ENCODE measurements around the gene PNRC2. TPM values are rescaled to one million over a fixed set of nuclear protein-coding genes. Genes with fewer than 3 reads are reported as not detected.
A peak's percentile ranks its signal among the peaks of the same experiment; 100 is the strongest.

The PNRC2 gene, protein sequence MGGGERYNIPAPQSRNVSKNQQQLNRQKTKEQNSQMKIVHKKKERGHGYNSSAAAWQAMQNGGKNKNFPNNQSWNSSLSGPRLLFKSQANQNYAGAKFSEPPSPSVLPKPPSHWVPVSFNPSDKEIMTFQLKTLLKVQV
- total RNA-seq (10 to 100 TPM; 56.7 to 63.1 (median 60.0) TPM), polyA plus RNA-seq (100 to 1,000 TPM in 1 of 3 donors, 10 to 100 TPM in 2; 39.5 to 179 (median 74.0) TPM)
- long read RNA-seq, donor 1, transcript PNRC2-201 (3 exons, 2,416 nt) = major isoform, 41 of 50 reads
- long read RNA-seq, donor 1, partial matches to known transcripts = 0 of 50 reads
- long read RNA-seq, donor 1, other reads (novel, unspliced or antisense) = 6 of 50 reads
- long read RNA-seq, donor 2, transcript PNRC2-201 (3 exons, 2,416 nt) = major isoform, 118 of 135 reads
- long read RNA-seq, donor 2, transcript PNRC2-202 (3 exons, 814 nt) = minor isoform, 10 of 135 reads
- long read RNA-seq, donor 2, partial matches to known transcripts = 0 of 135 reads
- long read RNA-seq, donor 2, other reads (novel, unspliced or antisense) = 7 of 135 reads

GRCh38 chr1:23959461-23960290, at the start of gene PNRC2:
PNRC2 (plus strand) TSS chr1:23959828; CDS start chr1:23961458, 1,630 bp downstream.
- H3K4me1 ChIP-seq = peaks cover 33% of the 10 kb centered on the region
- peak within 1 kb of the TSS; percentile 100 for H3K27ac ChIP-seq
- WGBS, 3 donors = 0 to 1% (median 0%) methylated on average over 58 to 84 of the region's 84 CpGs
- no peaks in the 10 kb centered on the region for H3K9me3 ChIP-seq
- DNase-seq (peak; percentile 97 to 98), ATAC-seq (peak; percentile 93 to 95 (median 94))
- peak within 1 kb of the TSS; percentile 88 for H3K4me3 ChIP-seq
- H3K27me3 ChIP-seq (ENCODE audit: insufficient read depth in 3 of 3, low read length in 2 of 3) = no peaks in the 10 kb centered on the region
- H3K36me3 ChIP-seq (ENCODE audit: insufficient read depth in 1 of 2, low read depth in 1 of 2) = peaks cover 0 to 31% of the 10 kb centered on the region in 2 donors
- intact Hi-C loops (cut with DNase I) = loop anchor here (1.0 to 10.0 kb wide), 3 partner anchors 20 to 155 kb away; partner anchors contain the start of gene MYOM3 (in 2 of the 2)
- TF ChIP-seq CTCF (IDR thresholded peaks at IDR 0.05) = no peak

- Histone ChIP-seq H3K27me3 (ENCODE audit: insufficient read depth in 3 of 3, low read length in 2 of 3) (peaks cover 0 to 6% (median 4%) of the 10 kb centered on the region in 3 donors), H3K4me1 (no peaks in the 10 kb centered on the region), H3K36me3 (ENCODE audit: insufficient read depth in 1 of 2, low read depth in 1 of 2) (no peaks in the 10 kb centered on the region), H3K9me3 (no peaks in the 10 kb centered on the region), H3K27ac (no peak overlapping the region), H3K4me3 (no peak overlapping the region)
- 90 to 96% (median 90%) methylated on average over 8 of the region's 8 CpGs for WGBS, 3 donors
- no peak for TF ChIP-seq CTCF (IDR thresholded peaks at IDR 0.05)
- intact Hi-C loops (cut with DNase I) = no loop called here
- DNase-seq (no peak), ATAC-seq (no peak)
Measured at GRCh38 chr1:23910144-23910543, 49.5 kb upstream of the PNRC2 start.

DNA sequence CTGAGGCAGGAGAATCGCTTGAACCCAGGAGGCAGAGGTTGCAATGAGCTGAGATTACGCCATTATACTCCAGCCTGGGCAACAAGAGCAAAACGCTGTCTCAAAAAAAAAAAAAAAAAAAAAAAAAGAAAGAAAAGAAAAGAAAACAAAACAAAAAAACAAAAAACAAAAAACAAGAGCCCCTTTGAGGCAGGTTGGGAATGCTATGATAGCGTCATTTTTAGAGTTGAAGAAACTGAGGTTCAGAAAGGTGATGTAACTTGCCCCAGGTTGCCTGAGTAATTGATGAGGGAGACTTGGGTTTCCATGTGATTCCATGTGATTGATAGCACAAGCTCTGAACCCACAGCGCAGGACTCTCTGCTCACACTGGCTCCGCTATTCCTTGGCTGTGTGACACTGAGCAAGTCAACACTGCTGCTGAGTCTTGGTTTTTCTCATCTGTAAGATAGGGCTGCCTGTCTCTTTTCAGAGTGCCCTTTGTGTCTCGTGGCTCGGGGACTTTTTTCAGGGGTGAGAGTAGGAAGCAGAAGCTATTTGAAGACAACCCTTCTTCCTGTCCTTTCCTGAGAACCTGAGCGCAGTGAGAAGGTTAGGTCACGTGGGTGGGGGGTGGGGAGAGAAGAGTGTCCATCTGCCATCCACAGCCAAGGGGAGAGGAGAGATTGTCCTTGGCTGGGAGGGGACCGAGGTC, 48.9 kb upstream of the PNRC2 start:
- Histone ChIP-seq H3K4me3 (no peak overlapping the region), H3K4me1 (no peaks in the 10 kb centered on the region), H3K27ac (no peak overlapping the region), H3K36me3 (ENCODE audit: insufficient read depth in 1 of 2, low read depth in 1 of 2) (no peaks in the 10 kb centered on the region), H3K9me3 (no peaks in the 10 kb centered on the region), H3K27me3 (ENCODE audit: insufficient read depth in 3 of 3, low read length in 2 of 3) (peaks cover 0 to 4% (median 4%) of the 10 kb centered on the region in 3 donors)
- no peak for TF ChIP-seq CTCF (IDR thresholded peaks at IDR 0.05)
- WGBS, 3 donors = 68 to 80% (median 74%) methylated on average over 11 of the region's 11 CpGs
- DNase-seq (no peak), ATAC-seq (no peak)
- intact Hi-C loops (cut with DNase I) = no loop called here

DNA sequence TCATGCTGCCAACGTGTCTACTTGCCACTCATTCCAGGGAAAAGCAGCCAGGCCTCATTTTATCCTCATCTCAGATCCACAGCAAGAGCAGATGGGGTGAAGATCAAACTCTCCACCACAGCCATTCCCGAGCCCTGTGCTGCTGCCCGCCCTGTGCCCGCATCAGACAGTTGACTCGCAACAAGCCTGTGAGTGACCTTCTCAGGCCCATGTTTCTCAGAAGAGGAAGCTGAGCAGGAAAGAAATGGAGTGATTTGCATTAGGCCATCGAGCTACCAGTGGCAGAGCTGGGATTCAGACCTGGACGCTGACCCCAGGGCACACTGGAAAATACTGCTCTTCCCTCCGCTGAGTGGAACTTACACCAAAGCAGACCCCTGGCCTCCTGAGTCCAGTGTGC, 47.7 kb upstream of the PNRC2 start:
- DNase-seq (no peak), ATAC-seq (no peak)
- H3K36me3 ChIP-seq (ENCODE audit: insufficient read depth in 1 of 2, low read depth in 1 of 2) = no peaks in the 10 kb centered on the region
- WGBS, 3 donors = 77 to 81% (median 80%) methylated on average over 8 of the region's 8 CpGs
- H3K9me3 ChIP-seq = no peaks in the 10 kb centered on the region
- H3K27ac ChIP-seq = no peak overlapping the region
- intact Hi-C loops (cut with DNase I) = no loop called here
- no peak for TF ChIP-seq CTCF (IDR thresholded peaks at IDR 0.05)
- H3K4me3 ChIP-seq = no peak overlapping the region
- H3K27me3 ChIP-seq (ENCODE audit: insufficient read depth in 3 of 3, low read length in 2 of 3) = peaks cover 0 to 2% (median 0%) of the 10 kb centered on the region in 3 donors
- no peaks in the 10 kb centered on the region for H3K4me1 ChIP-seq

Measured in psoas muscle (tissue), 8 donors.